K562 (cell line): ENCODE measurements around the gene FANCI. TPM values are rescaled to one million over a fixed set of nuclear protein-coding genes. Genes with fewer than 3 reads are reported as not detected.

ENCODE experiments used
- ATAC-seq: fragments of 200-7000 bp; cut with Tn5 transposase; 3 replicates; pipeline ENCODE4 v1.9.1; 2020; ENCODE audit warnings: moderate library complexity
- BruUV-seq: library from RNA; stranded (reverse); fragments of 400-500 nt; replicated peaks from 2 replicates; lab custom pipeline; 2021; lab: Mats Ljungman, UMichigan
- CTCF ChIA-PET: fragments of 300-600 bp; formaldehyde crosslinking; extraction: SDS; loops from one replicate; lab custom pipeline; 2021; ENCODE audit warnings: low intra/inter-chr PET ratio; lab: Yijun Ruan, JAX
- POLR2A ChIA-PET: fragments of 300-600, 350-650 bp; sonication (Branson Sonifier 250); formaldehyde crosslinking; extraction: SDS; loops from one replicate; lab custom pipeline; 2021; ENCODE audit warnings: antibody characterized with exemption, inconsistent platforms; lab: Yijun Ruan, JAX
- DNase-seq, 4 experiments: peaks; one replicate each; pipeline versions ENCODE4 v3.0.0 to v3.0.0-alpha.2; 2011 to 2018; ENCODE audit warnings: low spot score in 3 of 4, mixed read lengths in 3 of 4; ENCODE audit errors: extremely low read depth in 1 of 4
- FAIRE-seq: peaks from 2 replicates; lab custom pipeline; 2011; peaks lifted over from hg19 to GRCh38; lab: Jason Lieb, UNC
- H2AFZ ChIP-seq: 2 replicates; pipeline ENCODE4 v1.6.0; 2011; ENCODE audit warnings: low read depth, low read length, control low read depth, inconsistent platforms
- H3K27ac ChIP-seq: fragments of 200-600 bp; 3 replicates; pipeline ENCODE4 v1.8.0; 2011; ENCODE audit warnings: low read depth, mild to moderate bottlenecking, control low read depth, inconsistent platforms, low read length, moderate library complexity, mixed read lengths; ENCODE audit errors: extremely low read depth
- H3K27me3 ChIP-seq, 2 experiments: fragments of 300-600 bp in 1 of 2; 2 replicates in 1 of 2; 3 replicates in 1 of 2; pipeline versions ENCODE4 v1.6.0 to v1.8.0; 2011; ENCODE audit warnings: inconsistent platforms in 2 of 2, low read length in 2 of 2, mild to moderate bottlenecking in 1 of 2, mixed read lengths in 1 of 2, moderate library complexity in 1 of 2; ENCODE audit not compliant: control insufficient read depth in 2 of 2, insufficient read depth in 2 of 2
- H3K36me3 ChIP-seq: fragments of 300-600 bp; 3 replicates; pipeline ENCODE4 v1.8.0; 2011; ENCODE audit warnings: mild to moderate bottlenecking, low read length, inconsistent platforms; ENCODE audit not compliant: control insufficient read depth, insufficient read depth
- H3K4me1 ChIP-seq, 2 experiments: fragments of 200-600 bp in 1 of 2; replicated peaks in 1 of 2; 2 replicates in 1 of 2; 3 replicates in 1 of 2; pipeline versions ENCODE4 v1.5.1 to v1.8.0; 2011; ENCODE audit warnings: inconsistent platforms in 2 of 2, low read length in 2 of 2, mild to moderate bottlenecking in 1 of 2, mixed read lengths in 1 of 2, moderate library complexity in 1 of 2; ENCODE audit not compliant: control insufficient read depth in 2 of 2, insufficient read depth in 2 of 2
- H3K4me2 ChIP-seq: 2 replicates; pipeline ENCODE4 v1.6.1; 2011; ENCODE audit warnings: low read length, control low read depth, inconsistent platforms, mixed read lengths; ENCODE audit not compliant: insufficient read depth
- H3K4me3 ChIP-seq: fragments of 200-600 bp; sonication (generic), shearing (Covaris generic); 2 replicates; pipeline ENCODE4 v1.5.1; 2016; ENCODE audit warnings: control low read depth, inconsistent platforms
- H3K79me2 ChIP-seq: fragments of 200-600 bp; 3 replicates; pipeline ENCODE4 v1.8.0; 2011; ENCODE audit warnings: low read length, inconsistent platforms; ENCODE audit not compliant: control insufficient read depth, insufficient read depth
- H3K9ac ChIP-seq, 2 experiments: 2 replicates each; pipeline versions ENCODE4 v1.6.0 to v1.6.1; 2011; ENCODE audit warnings: low read depth in 2 of 2, low read length in 2 of 2, control low read depth in 1 of 2, inconsistent platforms in 1 of 2, mild to moderate bottlenecking in 1 of 2, mixed read lengths in 1 of 2; ENCODE audit not compliant: insufficient read depth in 1 of 2
- H3K9me1 ChIP-seq: one replicate; pipeline ENCODE4 v1.6.0; 2011; ENCODE audit warnings: inconsistent platforms, mild to moderate bottlenecking, low read length, moderate library complexity; ENCODE audit not compliant: control insufficient read depth, insufficient read depth
- H3K9me3 ChIP-seq: replicated peaks from 2 replicates; pipeline ENCODE4 v1.5.1; 2011; ENCODE audit warnings: low read depth, low read length, inconsistent platforms; ENCODE audit not compliant: control insufficient read depth, insufficient read depth
- H4K20me1 ChIP-seq: replicated peaks from 2 replicates; pipeline ENCODE4 v1.6.1; 2011; ENCODE audit warnings: low read length, inconsistent platforms, mixed read lengths; ENCODE audit not compliant: control insufficient read depth, insufficient read depth
- AFF1 ChIP-seq, 2 experiments: fragments of 450-650 bp; IDR thresholded peaks; 2 replicates each; pipeline ENCODE4 v1.6.1; 2018; ENCODE audit warnings: mild to moderate bottlenecking in 2 of 2, low read depth in 1 of 2; ENCODE audit not compliant: partially characterized antibody in 2 of 2
- CBFB ChIP-seq: sonication (generic); formaldehyde crosslinking; IDR thresholded peaks from 2 replicates; pipeline ENCODE4 v1.4.0; 2020; ENCODE audit warnings: mild to moderate bottlenecking, missing genetic modification reagents
- NR2C1 ChIP-seq, 2 experiments: fragments of 450-650 bp; IDR thresholded peaks; 2 replicates each; pipeline ENCODE4 v1.6.1; 2017; ENCODE audit warnings: mild to moderate bottlenecking in 2 of 2, antibody characterized with exemption in 1 of 2, inconsistent platforms in 1 of 2, missing compliant biosample characterization in 1 of 2, missing genetic modification characterization in 1 of 2
- RFX7 ChIP-seq: fragments of 250-450 bp; sonication (Bioruptor Pico); IDR thresholded peaks from 2 replicates; pipeline ENCODE4 v1.5.1; 2021; ENCODE audit warnings: mild to moderate bottlenecking
- TAF15 ChIP-seq: fragments of 200-400 bp; formaldehyde crosslinking; IDR thresholded peaks from 2 replicates; pipeline ENCODE4 v1.6.1; 2017; ENCODE audit warnings: mild to moderate bottlenecking, low read depth, low read length, moderate library complexity
- ZBTB33 ChIP-seq: sonication (generic); formaldehyde crosslinking; IDR thresholded peaks from 2 replicates; pipeline ENCODE4 v1.8.1; 2023; ENCODE audit warnings: mild to moderate bottlenecking, missing genetic modification reagents
- ZBTB8A ChIP-seq: fragments of 450-650 bp; IDR thresholded peaks from 2 replicates; pipeline ENCODE4 v1.6.1; 2018; ENCODE audit warnings: mild to moderate bottlenecking, moderate library complexity; ENCODE audit not compliant: partially characterized antibody
- ZNF12 ChIP-seq: sonication (generic); formaldehyde crosslinking; IDR thresholded peaks from 2 replicates; pipeline ENCODE4 v1.4.0; 2020; ENCODE audit warnings: mild to moderate bottlenecking, missing genetic modification reagents
- WGBS: fragments of 100-300 bp; shearing (Covaris generic); methylation state at CpG from one replicate; pipeline ENCODE4 v1.1.6; 2016; ENCODE audit warnings: low coverage, mixed read lengths; ENCODE audit not compliant: insufficient coverage; ENCODE audit errors: missing lambda C conversion rate; 5-methylcytosine and 5-hydroxymethylcytosine counted together
- in situ Hi-C: fragments of 300-500 bp; cut with MboI; formaldehyde crosslinking; loops from 4 replicates; pipeline ENCODE4 v1.15.0; 2018; ENCODE audit warnings: inconsistent platforms, mixed read lengths
- intact Hi-C: fragments of 100-400 bp; cut with micrococcal nuclease; formaldehyde crosslinking; loops from 2 replicates; pipeline ENCODE4 v1.14.2; 2022
- polyA plus RNA-seq, 8 experiments: library from polyadenylated mRNA; depleted of rRNA in 4 of 8; stranded (reverse) in 5 of 8; unstranded in 3 of 8; fragments of >200 nt; fragmentation: Nextera tagmentation in 2 of 8; fragmentation: Illumina TruSeq in 1 of 8; extraction: Ambion mirVana in 2 of 8; extraction: Trizol in 1 of 8; gene quantifications; 2 replicates each; pipeline versions ENCODE4 v1.2.1 to v1.2.3, GENCODE V29; 2011 to 2014; ENCODE audit warnings: inconsistent platforms in 1 of 8, missing spikeins in 1 of 8
- total RNA-seq, 7 experiments: library from RNA; depleted of rRNA in 6 of 7; stranded (reverse); fragments of >200 nt in 6 of 7; fragmentation: Illumina TruSeq in 2 of 7; extraction: Trizol in 2 of 7; gene quantifications; 2 replicates each; pipeline versions ENCODE4 v1.2.1 to v1.2.3, GENCODE V29; 2011 to 2021; ENCODE audit warnings: low replicate concordance in 1 of 7
- TF ChIP-seq, protein P1 (sequence below): fragments of 200-800 bp; sonication (Bioruptor generic); IDR thresholded peaks from 2 replicates; pipeline ENCODE4 v1.6.1; 2017; ENCODE audit warnings: missing genetic modification characterization, missing compliant biosample characterization

Gene FANCI
- total and polyA plus RNA-seq, 9 of the 15 experiments (the other 6 are each of a cell fraction or from before 2014, with no cell fraction given), result 72.1 to 165 (median 131) TPM

DNA sequence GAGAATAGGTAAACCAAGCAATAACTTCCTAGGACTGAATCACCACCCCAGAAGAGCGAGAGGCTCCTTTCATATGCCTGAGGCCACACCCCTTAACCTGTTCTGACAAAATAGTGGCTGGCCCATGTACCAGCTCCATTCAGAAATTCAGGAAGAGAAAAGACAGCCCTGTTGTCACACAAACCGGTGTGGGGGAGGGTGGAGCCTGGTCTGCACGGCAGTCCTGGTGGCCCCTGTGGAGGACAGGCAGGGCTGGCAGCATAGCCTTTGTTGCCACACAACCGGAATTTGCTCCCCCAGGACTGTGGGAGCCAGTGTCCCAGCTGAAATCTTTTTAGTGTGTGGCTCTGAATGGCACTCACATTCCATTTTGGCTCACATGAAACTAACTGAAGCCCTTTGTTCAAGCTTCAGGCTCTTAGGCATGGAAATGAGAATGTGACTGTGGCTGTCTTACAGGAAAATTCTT, 46.2 kb upstream of the FANCI start (continued):
- no peak for TF ChIP-seq TAF15
- TF ChIP-seq RFX7 (CRISPR knock-in tag), result no peak

GRCh38 chr15:89198196-89198595, 45.6 kb upstream of the FANCI start:
- no peaks in the 10 kb centered on the region for H3K79me2 ChIP-seq
- H4K20me1 ChIP-seq, result no peaks in the 10 kb centered on the region
- no peak overlapping the region for H3K4me2 ChIP-seq
- no peak overlapping the region for H3K4me3 ChIP-seq
- H3K4me1 ChIP-seq, result no peaks in the 10 kb centered on the region; a peak in 1 of 5 replicates
- 66% methylated on average over 2 of the region's 2 CpGs for WGBS
- BruUV-seq, result no TSS peak
- in situ Hi-C loops, result no loop called here
- DNase-seq (no peak), ATAC-seq (no peak), FAIRE-seq (peak; percentile 11)
- no peak overlapping the region for H2AFZ ChIP-seq
- CTCF ChIA-PET, result no interaction called here
- intact Hi-C loops, result no loop called here
- POLR2A ChIA-PET, result interaction anchor here (0.7 kb wide), 1 partner anchor 104 kb away, joined by 4 read pairs; no protein-coding TSS in a partner anchor
- H3K27ac ChIP-seq, result no peak overlapping the region
- TF ChIP-seq, protein P1, sequence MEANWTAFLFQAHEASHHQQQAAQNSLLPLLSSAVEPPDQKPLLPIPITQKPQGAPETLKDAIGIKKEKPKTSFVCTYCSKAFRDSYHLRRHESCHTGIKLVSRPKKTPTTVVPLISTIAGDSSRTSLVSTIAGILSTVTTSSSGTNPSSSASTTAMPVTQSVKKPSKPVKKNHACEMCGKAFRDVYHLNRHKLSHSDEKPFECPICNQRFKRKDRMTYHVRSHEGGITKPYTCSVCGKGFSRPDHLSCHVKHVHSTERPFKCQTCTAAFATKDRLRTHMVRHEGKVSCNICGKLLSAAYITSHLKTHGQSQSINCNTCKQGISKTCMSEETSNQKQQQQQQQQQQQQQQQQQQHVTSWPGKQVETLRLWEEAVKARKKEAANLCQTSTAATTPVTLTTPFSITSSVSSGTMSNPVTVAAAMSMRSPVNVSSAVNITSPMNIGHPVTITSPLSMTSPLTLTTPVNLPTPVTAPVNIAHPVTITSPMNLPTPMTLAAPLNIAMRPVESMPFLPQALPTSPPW (CRISPR knock-in tag), result no peak
- no peak for TF ChIP-seq ZNF12 (CRISPR knock-in tag)
- TF ChIP-seq ZBTB8A, result no peak
- no peak for TF ChIP-seq NR2C1 (IDR thresholded peaks at IDR 0.05)
- no peak for TF ChIP-seq NR2C1 (tag; IDR thresholded peaks at IDR 0.05)
- TF ChIP-seq AFF1 (IDR thresholded peaks at IDR 0.05; ENCODE audit: low read depth in 1 of 2, partially characterized antibody in 2 of 2), result no peak
- no peak for TF ChIP-seq ZBTB33 (CRISPR knock-in tag)
- no peak for TF ChIP-seq CBFB (CRISPR knock-in tag)
- H3K9me1 ChIP-seq, result peaks cover 4% of the 10 kb centered on the region
- no peaks in the 10 kb centered on the region for H3K27me3 ChIP-seq
- H3K36me3 ChIP-seq, result peaks cover 60% of the 10 kb centered on the region
- no peak overlapping the region for H3K9ac ChIP-seq
- H3K9me3 ChIP-seq, result no peaks in the 10 kb centered on the region
